ENCODE measurements around the gene TMPRSS11E.

TMPRSS11E gene

GRCh38 chr4:68432320-68432719 is 14.9 kb upstream of the TMPRSS11E start:
- Mint-ChIP-seq H3K4me3 (no peak overlapping the region), H3K9me3 (no peaks in the 10 kb centered on the region), H3K27me3 (ENCODE audit: low read depth) (no peaks in the 10 kb centered on the region), H3K36me3 (ENCODE audit: low read depth) (peaks cover 2% of the 10 kb centered on the region), H3K27ac (no peak overlapping the region), H3K4me1 (ENCODE audit: low read depth) (peaks cover 19% of the 10 kb centered on the region)
- no peak for DNase-seq (ENCODE audit: low spot score)

GRCh38 chr4:68433582-68433981 is 13.7 kb upstream of the TMPRSS11E start:
- H3K4me1 Mint-ChIP-seq (ENCODE audit: low read depth), result peaks cover 23% of the 10 kb centered on the region
- peaks cover 2% of the 10 kb centered on the region for H3K36me3 Mint-ChIP-seq (ENCODE audit: low read depth)
- no peaks in the 10 kb centered on the region for H3K9me3 Mint-ChIP-seq
- no peak overlapping the region for H3K27ac Mint-ChIP-seq
- H3K27me3 Mint-ChIP-seq (ENCODE audit: low read depth), result no peaks in the 10 kb centered on the region
- H3K4me3 Mint-ChIP-seq, result no peak overlapping the region
- no peak for DNase-seq (ENCODE audit: low spot score)

GRCh38 chr4:68434277-68434676 is 13.0 kb upstream of the TMPRSS11E start:
- Mint-ChIP-seq H3K27ac (no peak overlapping the region), H3K36me3 (ENCODE audit: low read depth) (peaks cover 5% of the 10 kb centered on the region), H3K4me1 (ENCODE audit: low read depth) (peaks cover 26% of the 10 kb centered on the region), H3K9me3 (no peaks in the 10 kb centered on the region), H3K27me3 (ENCODE audit: low read depth) (no peaks in the 10 kb centered on the region), H3K4me3 (no peak overlapping the region)
- no peak for DNase-seq (ENCODE audit: low spot score)

- Mint-ChIP-seq H3K4me3 (peak overlapping the region; percentile 36), H3K9me3 (no peaks in the 10 kb centered on the region), H3K27ac (no peak overlapping the region)
Observed at GRCh38 chr4:68434836-68435235, 12.4 kb upstream of the TMPRSS11E start.

GRCh38 chr4:68445111-68445510 is 2.2 kb upstream of the TMPRSS11E start:
- no peak for DNase-seq (ENCODE audit: low spot score)
- H3K4me1 Mint-ChIP-seq (ENCODE audit: low read depth), result peaks cover 45% of the 10 kb centered on the region
- no peak overlapping the region for H3K4me3 Mint-ChIP-seq
- no peaks in the 10 kb centered on the region for H3K9me3 Mint-ChIP-seq
- peaks cover 7% of the 10 kb centered on the region for H3K27me3 Mint-ChIP-seq (ENCODE audit: low read depth)
- no peak overlapping the region for H3K27ac Mint-ChIP-seq
- peaks cover 5% of the 10 kb centered on the region for H3K36me3 Mint-ChIP-seq (ENCODE audit: low read depth)

More at GRCh38 chr4:68434836-68435235, 12.4 kb upstream of the TMPRSS11E start:
- no peak for DNase-seq (ENCODE audit: low spot score)
- Mint-ChIP-seq H3K27me3 (ENCODE audit: low read depth) (no peaks in the 10 kb centered on the region), H3K4me1 (ENCODE audit: low read depth) (peaks cover 29% of the 10 kb centered on the region), H3K36me3 (ENCODE audit: low read depth) (peaks cover 5% of the 10 kb centered on the region)

GRCh38 chr4:68451246-68452211 is 4.3 kb downstream of the TMPRSS11E start:
- Mint-ChIP-seq H3K4me3 (no peak overlapping the region), H3K27me3 (ENCODE audit: low read depth) (peaks cover 5% of the 10 kb centered on the region), H3K4me1 (ENCODE audit: low read depth) (peaks cover 28% of the 10 kb centered on the region), H3K9me3 (no peaks in the 10 kb centered on the region), H3K27ac (peak overlapping the region; percentile 45), H3K36me3 (ENCODE audit: low read depth) (no peaks in the 10 kb centered on the region)
- DNase-seq (ENCODE audit: low spot score), result peak; percentile 13

GRCh38 chr4:68460085-68460484 is 12.8 kb downstream of the TMPRSS11E start:
- Mint-ChIP-seq H3K27ac (no peak overlapping the region), H3K36me3 (ENCODE audit: low read depth) (no peaks in the 10 kb centered on the region), H3K4me3 (no peak overlapping the region), H3K4me1 (ENCODE audit: low read depth) (peaks cover 1% of the 10 kb centered on the region), H3K27me3 (ENCODE audit: low read depth) (peaks cover 8% of the 10 kb centered on the region), H3K9me3 (no peaks in the 10 kb centered on the region)
- DNase-seq (ENCODE audit: low spot score), result no peak

GRCh38 chr4:68461790-68462189 is 14.5 kb downstream of the TMPRSS11E start:
- Mint-ChIP-seq H3K27ac (no peak overlapping the region), H3K36me3 (ENCODE audit: low read depth) (no peaks in the 10 kb centered on the region), H3K27me3 (ENCODE audit: low read depth) (peaks cover 7% of the 10 kb centered on the region), H3K4me1 (ENCODE audit: low read depth) (peaks cover under 1% of the 10 kb centered on the region), H3K4me3 (no peak overlapping the region), H3K9me3 (no peaks in the 10 kb centered on the region)
- DNase-seq (ENCODE audit: low spot score), result no peak

GRCh38 chr4:68462691-68463090 is 15.4 kb downstream of the TMPRSS11E start:
- DNase-seq (ENCODE audit: low spot score), result no peak
- Mint-ChIP-seq H3K36me3 (ENCODE audit: low read depth) (no peaks in the 10 kb centered on the region), H3K4me3 (no peak overlapping the region), H3K4me1 (ENCODE audit: low read depth) (no peaks in the 10 kb centered on the region), H3K27me3 (ENCODE audit: low read depth) (peaks cover 3% of the 10 kb centered on the region), H3K27ac (no peak overlapping the region), H3K9me3 (no peaks in the 10 kb centered on the region)

GRCh38 chr4:68463796-68464195 is 16.5 kb downstream of the TMPRSS11E start:
- no peak overlapping the region for H3K27ac Mint-ChIP-seq
- H3K36me3 Mint-ChIP-seq (ENCODE audit: low read depth), result no peaks in the 10 kb centered on the region
- no peak overlapping the region for H3K4me3 Mint-ChIP-seq
- DNase-seq (ENCODE audit: low spot score), result no peak
- H3K4me1 Mint-ChIP-seq (ENCODE audit: low read depth), result no peaks in the 10 kb centered on the region
- H3K9me3 Mint-ChIP-seq, result no peaks in the 10 kb centered on the region
- H3K27me3 Mint-ChIP-seq (ENCODE audit: low read depth), result peaks cover 3% of the 10 kb centered on the region

- Mint-ChIP-seq H3K27ac (no peak overlapping the region), H3K4me3 (no peak overlapping the region), H3K27me3 (ENCODE audit: low read depth) (peaks cover 3% of the 10 kb centered on the region), H3K9me3 (no peaks in the 10 kb centered on the region), H3K36me3 (ENCODE audit: low read depth) (no peaks in the 10 kb centered on the region), H3K4me1 (ENCODE audit: low read depth) (peaks cover 3% of the 10 kb centered on the region)
- no peak for DNase-seq (ENCODE audit: low spot score)
Observed at GRCh38 chr4:68465058-68465457, 17.8 kb downstream of the TMPRSS11E start.

- H3K36me3 Mint-ChIP-seq (ENCODE audit: low read depth), result no peaks in the 10 kb centered on the region
- no peak overlapping the region for H3K4me3 Mint-ChIP-seq
- peaks cover 3% of the 10 kb centered on the region for H3K4me1 Mint-ChIP-seq (ENCODE audit: low read depth)
- H3K9me3 Mint-ChIP-seq, result no peaks in the 10 kb centered on the region
- peaks cover 3% of the 10 kb centered on the region for H3K27me3 Mint-ChIP-seq (ENCODE audit: low read depth)
- no peak overlapping the region for H3K27ac Mint-ChIP-seq
- no peak for DNase-seq (ENCODE audit: low spot score)
Observed at GRCh38 chr4:68466185-68466584, 18.9 kb downstream of the TMPRSS11E start.

- H3K9me3 Mint-ChIP-seq, result no peaks in the 10 kb centered on the region
Observed at GRCh38 chr4:68466751-68467150, 19.5 kb downstream of the TMPRSS11E start.

GRCh38 chr4:68469482-68469881 is 22.2 kb downstream of the TMPRSS11E start:
- Mint-ChIP-seq H3K4me1 (ENCODE audit: low read depth) (peaks cover 3% of the 10 kb centered on the region), H3K9me3 (no peaks in the 10 kb centered on the region), H3K27ac (no peak overlapping the region), H3K27me3 (ENCODE audit: low read depth) (no peaks in the 10 kb centered on the region), H3K36me3 (ENCODE audit: low read depth) (no peaks in the 10 kb centered on the region), H3K4me3 (no peak overlapping the region)
- DNase-seq (ENCODE audit: low spot score), result no peak

More at GRCh38 chr4:68466751-68467150, 19.5 kb downstream of the TMPRSS11E start:
- peaks cover 2% of the 10 kb centered on the region for H3K27me3 Mint-ChIP-seq (ENCODE audit: low read depth)
- H3K27ac Mint-ChIP-seq, result no peak overlapping the region
- H3K36me3 Mint-ChIP-seq (ENCODE audit: low read depth), result no peaks in the 10 kb centered on the region
- peaks cover 3% of the 10 kb centered on the region for H3K4me1 Mint-ChIP-seq (ENCODE audit: low read depth)
- no peak for DNase-seq (ENCODE audit: low spot score)
- no peak overlapping the region for H3K4me3 Mint-ChIP-seq
